GM13977 (cell line): ENCODE results near the gene ADGRB2.

Experiments
- DNase-seq: peaks from one replicate; pipeline ENCODE4 v3.0.0; 2012; ENCODE audit warnings: low spot score
- CTCF ChIP-seq: IDR thresholded peaks from 2 replicates; pipeline ENCODE4 v1.5.1; 2012; ENCODE audit warnings: mild to moderate bottlenecking, control low read depth; ENCODE audit not compliant: insufficient read depth; ENCODE audit errors: extremely low read depth, missing control alignments
- in situ Hi-C: fragments of 300-500 bp; cut with MboI; formaldehyde crosslinking; loops from one replicate; pipeline ENCODE4 v1.12.0; 2022; ENCODE audit warnings: low sequenced_read_pairs, low pct_unique_long_range_greater_than_20kb, mixed read lengths, inconsistent platforms; ENCODE audit not compliant: unreplicated experiment

The ADGRB2 gene

DNA sequence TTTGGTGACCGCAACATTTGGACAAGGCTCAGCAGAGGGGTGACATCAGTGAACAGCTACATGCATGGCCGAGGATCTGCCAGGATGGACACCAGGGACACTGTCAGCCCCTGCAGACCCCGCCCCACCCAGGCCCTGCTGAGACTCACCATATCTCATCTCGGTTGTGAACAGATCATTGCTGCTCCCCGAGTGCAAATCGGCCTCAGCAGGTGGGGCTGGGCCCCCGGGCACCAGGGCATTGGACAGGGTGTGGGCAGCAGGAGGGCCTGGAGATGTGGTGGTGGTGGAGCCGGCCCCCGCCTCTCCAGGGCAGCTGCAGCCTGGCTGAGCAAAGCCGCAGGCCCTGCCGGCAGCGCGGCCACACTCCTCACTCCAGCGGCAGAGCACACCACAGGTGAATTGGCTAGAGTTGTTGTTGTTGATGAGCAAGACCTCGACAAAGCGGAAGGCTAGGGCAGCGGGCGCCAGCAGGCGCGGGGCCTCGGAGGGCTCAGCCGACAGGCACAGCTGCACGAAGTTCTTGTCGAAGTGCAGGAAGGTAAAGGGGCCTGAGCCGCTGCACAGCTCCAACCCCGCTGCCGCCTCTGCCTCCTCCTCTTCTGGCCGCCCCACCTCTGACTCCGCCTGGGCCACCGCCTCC lies 8.2 kb downstream of the ADGRB2 start:
- in situ Hi-C loops = no loop called here

DNA sequence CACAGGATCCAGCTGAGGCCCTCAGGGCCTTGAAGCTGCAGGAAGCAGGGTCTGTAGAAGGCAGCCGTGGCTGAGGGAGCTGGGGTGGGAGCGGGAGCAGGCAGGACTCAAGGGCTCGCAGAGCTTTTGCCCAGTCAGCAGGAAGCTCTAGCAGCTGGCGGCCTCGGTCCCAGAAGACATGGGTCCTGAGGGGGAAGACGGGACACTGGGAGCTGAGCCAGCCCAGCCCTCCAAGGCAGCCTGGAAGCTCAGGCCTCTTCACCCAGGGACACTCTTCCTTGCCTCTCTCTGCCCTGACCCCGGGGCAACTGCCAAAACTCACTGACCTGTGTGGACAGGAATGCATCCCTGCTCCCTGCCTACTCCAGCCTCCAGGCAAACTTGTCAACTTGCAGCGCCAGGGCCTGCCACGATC lies 8.9 kb downstream of the ADGRB2 start:
- in situ Hi-C loops = no loop called here
- TF ChIP-seq CTCF = no peak
- DNase-seq = no peak

More for the DNA sequence above, 8.2 kb downstream of the ADGRB2 start:
- no peak for TF ChIP-seq CTCF
- DNase-seq = no peak

DNA sequence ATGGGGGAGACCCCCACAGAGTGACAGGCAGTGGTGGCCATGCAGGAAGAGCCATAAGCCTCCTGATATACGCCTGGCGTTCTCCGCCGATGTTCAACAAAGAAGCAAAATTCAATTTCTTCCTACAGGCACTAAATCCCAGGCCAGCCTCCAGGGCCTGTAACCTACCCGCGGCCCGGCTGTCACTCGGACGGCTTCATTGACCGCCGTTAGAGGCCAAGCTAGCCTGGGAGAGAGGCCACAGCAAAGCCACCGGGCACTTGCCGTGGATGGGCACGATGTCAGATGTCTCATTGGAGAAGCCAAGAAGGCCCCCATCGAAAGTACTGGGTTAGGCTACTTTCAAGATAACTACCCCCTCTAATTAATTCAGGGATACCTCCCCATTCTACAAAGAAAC lies 9.7 kb downstream of the ADGRB2 start:
- TF ChIP-seq CTCF = no peak
- in situ Hi-C loops = no loop called here
- DNase-seq = no peak

DNA sequence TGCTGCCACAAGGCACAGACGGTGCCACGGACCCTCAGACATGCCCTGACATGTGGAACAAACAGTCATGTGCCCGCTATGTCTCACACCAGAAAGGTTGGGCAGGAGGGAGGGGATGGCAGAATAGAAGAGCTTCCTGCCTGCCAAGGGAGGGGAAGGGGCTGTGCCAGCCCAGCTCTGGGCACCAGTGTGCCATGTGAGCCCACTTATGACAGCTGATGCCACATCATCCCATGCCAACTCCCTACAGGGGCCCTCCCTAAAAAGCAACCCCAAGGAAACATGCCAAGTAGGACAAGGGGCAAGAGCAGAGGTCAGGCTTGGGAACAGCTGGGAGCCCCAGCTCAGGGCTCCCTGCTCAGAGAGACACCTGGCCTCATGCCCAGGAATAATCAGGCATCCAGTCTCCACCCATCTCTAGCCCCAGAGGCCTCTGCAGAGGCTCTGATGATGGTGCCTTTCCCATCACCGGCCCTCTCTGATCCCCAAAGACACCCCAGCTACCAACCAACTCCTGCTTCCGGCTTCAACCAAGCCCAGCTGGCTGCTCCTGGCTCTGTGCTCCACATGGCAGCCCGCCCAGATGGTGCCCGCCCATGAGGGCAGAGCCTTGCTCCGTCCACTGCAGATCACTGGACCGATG lies 10.3 kb downstream of the ADGRB2 start:
- in situ Hi-C loops = no loop called here
- TF ChIP-seq CTCF = no peak
- DNase-seq = no peak

GRCh38 chr1:31752952-31753475 lies 11.1 kb downstream of the ADGRB2 start:
- DNase-seq = no peak
- TF ChIP-seq CTCF = no peak
- in situ Hi-C loops = no loop called here

- no peak for DNase-seq
- no peak for TF ChIP-seq CTCF
- in situ Hi-C loops = no loop called here
Measured at GRCh38 chr1:31752258-31752657, 11.9 kb downstream of the ADGRB2 start.
